GM20000 (cell line): Measurements from ENCODE around the gene VAMP3.

ENCODE experiments used
- DNase-seq: peaks from one replicate; pipeline ENCODE4 v3.0.0; 2012; ENCODE audit warnings: low spot score
- CTCF ChIP-seq: IDR thresholded peaks from 2 replicates; pipeline ENCODE4 v1.5.1; 2012; ENCODE audit warnings: mild to moderate bottlenecking, control low read depth; ENCODE audit errors: extremely low read depth, missing control alignments

Gene VAMP3

GRCh38 chr1:7751174-7751573, 19.9 kb upstream of the VAMP3 start:
- no peak for DNase-seq
- TF ChIP-seq CTCF, result no peak

GRCh38 chr1:7752512-7753417, 18.3 kb upstream of the VAMP3 start:
- DNase-seq, result peak; percentile 37

GRCh38 chr1:7753641-7754040, 17.5 kb upstream of the VAMP3 start:
- no peak for DNase-seq
- no peak for TF ChIP-seq CTCF

More at GRCh38 chr1:7752512-7753417, 18.3 kb upstream of the VAMP3 start:
- peak; percentile 57 for TF ChIP-seq CTCF

- DNase-seq, result no peak
- TF ChIP-seq CTCF, result no peak
These were observed 16.9 kb upstream of the VAMP3 start for GRCh38 chr1:7754234-7754633.

- peak; percentile 11 for TF ChIP-seq CTCF
- DNase-seq, result no peak
These were observed 15.6 kb upstream of the VAMP3 start for GRCh38 chr1:7755448-7755847.

- TF ChIP-seq CTCF, result no peak
- no peak for DNase-seq
These were observed 10.9 kb upstream of the VAMP3 start for GRCh38 chr1:7760245-7760644.

GRCh38 chr1:7761103-7761502, 10.0 kb upstream of the VAMP3 start:
- TF ChIP-seq CTCF, result no peak
- DNase-seq, result no peak
